Astrocyte (in vitro differentiated cells and primary cell): ENCODE results near the gene CLOCK. TPM values are rescaled to one million over a fixed set of nuclear protein-coding genes. Genes with fewer than 3 reads are reported as not detected.
A peak's percentile ranks its signal among the peaks of the same experiment; 100 is the strongest.

Experiments used
- DNase-seq: peaks from one replicate; pipeline ENCODE4 v3.0.0-alpha.2; 2010; ENCODE audit warnings: low read depth
- FAIRE-seq: peaks from 2 replicates; lab custom pipeline; 2011; peaks lifted over from hg19 to GRCh38; lab: Jason Lieb, UNC
- H2AFZ ChIP-seq: 2 replicates; pipeline ENCODE4 v1.6.0; 2012; ENCODE audit warnings: low read depth, low read length, inconsistent platforms
- H3K27ac ChIP-seq: 2 replicates; pipeline ENCODE4 v1.5.1; 2011; ENCODE audit warnings: low read depth, low read length, inconsistent platforms
- H3K27me3 ChIP-seq: 2 replicates; pipeline ENCODE4 v1.6.0; 2011; ENCODE audit warnings: low read length, inconsistent platforms; ENCODE audit not compliant: insufficient read depth
- H3K36me3 ChIP-seq: 2 replicates; pipeline ENCODE4 v1.5.1; 2011; ENCODE audit warnings: low read length, inconsistent platforms; ENCODE audit not compliant: insufficient read depth
- H3K4me1 ChIP-seq: 2 replicates; pipeline ENCODE4 v1.5.1; 2011; ENCODE audit warnings: low read length, inconsistent platforms; ENCODE audit not compliant: insufficient read depth
- H3K4me2 ChIP-seq: 2 replicates; pipeline ENCODE4 v1.6.0; 2012; ENCODE audit warnings: low read length, inconsistent platforms
- H3K4me3 ChIP-seq: 2 replicates; pipeline ENCODE4 v1.5.1; 2011; ENCODE audit warnings: low read depth, mild to moderate bottlenecking, low read length, inconsistent platforms; ENCODE audit not compliant: insufficient read depth
- H3K79me2 ChIP-seq: 2 replicates; pipeline ENCODE4 v1.6.0; 2012; ENCODE audit warnings: mild to moderate bottlenecking, low read length, inconsistent platforms; ENCODE audit not compliant: insufficient read depth
- H3K9ac ChIP-seq: 2 replicates; pipeline ENCODE4 v1.6.0; 2012; ENCODE audit warnings: mild to moderate bottlenecking, low read length, inconsistent platforms
- H3K9me3 ChIP-seq: 2 replicates; pipeline ENCODE4 v1.5.1; 2012; ENCODE audit warnings: low read depth, mild to moderate bottlenecking, low read length, inconsistent platforms; ENCODE audit not compliant: insufficient read depth
- H4K20me1 ChIP-seq: 2 replicates; pipeline ENCODE4 v1.6.0; 2012; ENCODE audit warnings: low read length, inconsistent platforms; ENCODE audit not compliant: insufficient read depth
- H3K27ac Mint-ChIP-seq: one replicate; pipeline ENCODE4 v1.8.0; 2021; ENCODE audit warnings: mild to moderate bottlenecking, mixed read lengths; ENCODE audit not compliant: unreplicated experiment
- H3K27me3 Mint-ChIP-seq: one replicate; pipeline ENCODE4 v1.8.0; 2021; ENCODE audit warnings: low read depth, mixed read lengths; ENCODE audit not compliant: unreplicated experiment
- H3K36me3 Mint-ChIP-seq: one replicate; pipeline ENCODE4 v1.8.0; 2021; ENCODE audit warnings: low read depth, mixed read lengths; ENCODE audit not compliant: unreplicated experiment
- H3K4me1 Mint-ChIP-seq: one replicate; pipeline ENCODE4 v1.8.0; 2021; ENCODE audit warnings: low read depth, mixed read lengths; ENCODE audit not compliant: unreplicated experiment
- H3K4me3 Mint-ChIP-seq: one replicate; pipeline ENCODE4 v1.8.0; 2021; ENCODE audit warnings: mild to moderate bottlenecking, moderate library complexity, mixed read lengths; ENCODE audit not compliant: unreplicated experiment
- H3K9me3 Mint-ChIP-seq: one replicate; pipeline ENCODE4 v1.8.0; 2021; ENCODE audit warnings: mild to moderate bottlenecking, mixed read lengths; ENCODE audit not compliant: unreplicated experiment
- EZH2 ChIP-seq: IDR thresholded peaks from 2 replicates; pipeline ENCODE4 v1.6.1; 2012; ENCODE audit warnings: mild to moderate bottlenecking, low read length, inconsistent platforms; ENCODE audit not compliant: insufficient read depth
- total RNA-seq: library from RNA; stranded (reverse); gene quantifications from 2 replicates; pipeline ENCODE4 v1.2.1, GENCODE V29; 2021
- TF ChIP-seq, protein P1 (sequence below): IDR thresholded peaks from 2 replicates; pipeline ENCODE4 v1.5.1; 2011; ENCODE audit warnings: low read depth, mild to moderate bottlenecking, inconsistent platforms, low read length, moderate library complexity; ENCODE audit not compliant: insufficient read depth

The CLOCK gene
- total RNA-seq, 1 donor from 2014 or later: 20.4 TPM

DNA sequence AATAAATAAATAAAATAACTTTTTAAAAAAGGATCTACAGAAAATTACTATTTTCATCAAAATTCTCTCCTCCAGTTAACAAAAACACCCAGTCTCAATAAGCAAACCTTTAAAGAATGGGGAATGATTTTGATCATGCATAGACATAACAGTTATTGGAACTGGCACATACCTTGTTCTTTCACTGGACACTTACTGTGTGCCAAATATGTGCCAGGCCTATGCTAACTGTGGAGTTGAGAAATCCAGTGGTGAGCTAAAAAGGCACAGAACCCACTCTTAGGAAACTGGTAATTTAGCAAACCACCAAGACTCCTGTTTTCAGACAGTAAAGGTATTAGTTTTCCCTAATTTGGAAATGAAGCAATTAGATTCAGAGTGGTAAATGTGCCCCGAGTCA, 39.1 kb downstream of the CLOCK start:
- H3K27me3 Mint-ChIP-seq: no peaks in the 10 kb centered on the region
- FAIRE-seq (no peak), DNase-seq (no peak)
- no peaks in the 10 kb centered on the region for H3K27me3 ChIP-seq
- peaks cover 24% of the 10 kb centered on the region for H3K4me1 Mint-ChIP-seq
- H4K20me1 ChIP-seq: peaks cover 4% of the 10 kb centered on the region
- H3K4me1 ChIP-seq: peaks cover 19% of the 10 kb centered on the region
- no peak overlapping the region for H3K4me3 ChIP-seq
- no peak overlapping the region for H3K4me3 Mint-ChIP-seq
- H3K9me3 Mint-ChIP-seq: no peaks in the 10 kb centered on the region
- H3K9ac ChIP-seq: no peak overlapping the region
- TF ChIP-seq, protein P1, sequence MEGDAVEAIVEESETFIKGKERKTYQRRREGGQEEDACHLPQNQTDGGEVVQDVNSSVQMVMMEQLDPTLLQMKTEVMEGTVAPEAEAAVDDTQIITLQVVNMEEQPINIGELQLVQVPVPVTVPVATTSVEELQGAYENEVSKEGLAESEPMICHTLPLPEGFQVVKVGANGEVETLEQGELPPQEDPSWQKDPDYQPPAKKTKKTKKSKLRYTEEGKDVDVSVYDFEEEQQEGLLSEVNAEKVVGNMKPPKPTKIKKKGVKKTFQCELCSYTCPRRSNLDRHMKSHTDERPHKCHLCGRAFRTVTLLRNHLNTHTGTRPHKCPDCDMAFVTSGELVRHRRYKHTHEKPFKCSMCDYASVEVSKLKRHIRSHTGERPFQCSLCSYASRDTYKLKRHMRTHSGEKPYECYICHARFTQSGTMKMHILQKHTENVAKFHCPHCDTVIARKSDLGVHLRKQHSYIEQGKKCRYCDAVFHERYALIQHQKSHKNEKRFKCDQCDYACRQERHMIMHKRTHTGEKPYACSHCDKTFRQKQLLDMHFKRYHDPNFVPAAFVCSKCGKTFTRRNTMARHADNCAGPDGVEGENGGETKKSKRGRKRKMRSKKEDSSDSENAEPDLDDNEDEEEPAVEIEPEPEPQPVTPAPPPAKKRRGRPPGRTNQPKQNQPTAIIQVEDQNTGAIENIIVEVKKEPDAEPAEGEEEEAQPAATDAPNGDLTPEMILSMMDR: no peak
- no peak for TF ChIP-seq EZH2
- no peak overlapping the region for H2AFZ ChIP-seq
- no peaks in the 10 kb centered on the region for H3K9me3 ChIP-seq
- H3K4me2 ChIP-seq: no peak overlapping the region
- H3K27ac Mint-ChIP-seq: no peak overlapping the region
- no peaks in the 10 kb centered on the region for H3K36me3 Mint-ChIP-seq
- H3K27ac ChIP-seq: no peak overlapping the region
- no peaks in the 10 kb centered on the region for H3K36me3 ChIP-seq
- H3K79me2 ChIP-seq: peaks cover 37% of the 10 kb centered on the region

DNA sequence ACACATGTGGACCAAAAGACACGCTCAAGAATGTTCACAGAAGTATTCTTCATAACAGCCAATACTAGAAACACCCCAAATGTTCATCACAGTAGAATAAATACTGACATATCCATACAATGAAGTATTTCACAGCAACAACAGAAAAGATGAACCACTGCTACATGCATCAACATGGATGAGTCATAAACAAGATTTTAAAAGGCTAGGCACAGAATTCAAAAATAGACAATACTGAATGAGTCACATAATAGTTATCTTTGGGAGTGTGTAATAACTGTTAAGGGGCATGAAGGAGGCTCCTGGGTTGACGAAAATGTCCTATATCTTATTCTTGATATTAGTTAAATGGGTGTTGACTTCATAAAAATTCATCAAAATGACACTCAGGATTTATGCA, 43.5 kb downstream of the CLOCK start:
- H3K4me1 Mint-ChIP-seq: peaks cover 8% of the 10 kb centered on the region
- Histone ChIP-seq H3K27ac (peak overlapping the region; percentile 74), H3K27me3 (no peaks in the 10 kb centered on the region), H3K79me2 (peaks cover 49% of the 10 kb centered on the region), H3K4me1 (peaks cover 10% of the 10 kb centered on the region), H4K20me1 (no peaks in the 10 kb centered on the region), H3K4me2 (peak overlapping the region; percentile 5), H3K9ac (no peak overlapping the region), H3K36me3 (no peaks in the 10 kb centered on the region), H2AFZ (no peak overlapping the region), H3K4me3 (no peak overlapping the region), H3K9me3 (no peaks in the 10 kb centered on the region)
- H3K27ac Mint-ChIP-seq: peak overlapping the region; percentile 60
- H3K4me3 Mint-ChIP-seq: no peak overlapping the region
- FAIRE-seq (peak; percentile 88), DNase-seq (peak; percentile 72)
- H3K36me3 Mint-ChIP-seq: peaks cover 4% of the 10 kb centered on the region
- H3K9me3 Mint-ChIP-seq: no peaks in the 10 kb centered on the region
- TF ChIP-seq, protein P1: no peak
- no peak for TF ChIP-seq EZH2
- no peaks in the 10 kb centered on the region for H3K27me3 Mint-ChIP-seq

DNA sequence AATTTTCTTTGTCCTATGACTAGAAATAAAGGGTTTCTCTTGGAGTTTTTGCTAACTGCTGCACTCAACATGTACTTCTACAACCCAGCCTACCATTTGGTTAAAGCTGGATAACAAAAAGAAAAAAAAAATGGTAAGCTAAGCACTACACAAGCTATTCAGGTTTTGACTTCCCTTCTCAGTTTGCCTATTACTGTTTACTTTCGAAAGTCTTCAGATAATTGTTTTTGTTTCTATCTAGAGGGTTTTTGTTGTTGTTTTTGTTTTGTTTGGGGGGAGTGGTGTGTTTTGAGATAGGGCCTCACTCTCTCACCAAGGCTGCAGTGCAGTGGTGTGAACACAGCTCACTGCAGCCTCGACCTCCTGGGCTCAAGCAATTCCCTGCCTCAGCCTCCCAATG, 46.6 kb downstream of the CLOCK start:
- Histone ChIP-seq H4K20me1 (peaks cover 14% of the 10 kb centered on the region), H3K27me3 (no peaks in the 10 kb centered on the region), H3K9ac (no peak overlapping the region), H3K4me1 (peaks cover 10% of the 10 kb centered on the region), H3K36me3 (no peaks in the 10 kb centered on the region), H3K27ac (no peak overlapping the region), H3K79me2 (peaks cover 52% of the 10 kb centered on the region), H2AFZ (no peak overlapping the region), H3K4me3 (no peak overlapping the region), H3K4me2 (no peak overlapping the region), H3K9me3 (no peaks in the 10 kb centered on the region)
- Mint-ChIP-seq H3K4me1 (peaks cover 8% of the 10 kb centered on the region), H3K27me3 (no peaks in the 10 kb centered on the region), H3K9me3 (no peaks in the 10 kb centered on the region), H3K36me3 (peaks cover 7% of the 10 kb centered on the region), H3K27ac (no peak overlapping the region), H3K4me3 (no peak overlapping the region)
- DNase-seq (no peak), FAIRE-seq (no peak)
- TF ChIP-seq, protein P1: no peak
- no peak for TF ChIP-seq EZH2
